Breast epithelium (tissue), 4 donors: ENCODE results near the gene IFITM1. TPM values are rescaled to one million over a fixed set of nuclear protein-coding genes. Genes with fewer than 3 reads are reported as not detected.

Experiments
- DNase-seq, 2 donors: peaks; one replicate each; pipeline ENCODE4 v3.0.0-alpha.2; 2019; ENCODE audit warnings: low spot score in 2 of 2
- H3K27ac ChIP-seq, 2 donors: fragments of 200-600 bp; sonication (generic) in 1 of 2; one replicate each; pipeline ENCODE4 v1.5.1; 2016 to 2019; ENCODE audit warnings: mild to moderate bottlenecking in 1 of 2
- H3K27me3 ChIP-seq, 2 donors: fragments of 200-600 bp; sonication (generic) in 1 of 2; one replicate each; pipeline versions ENCODE4 v1.5.1 to v1.6.0; 2017 to 2019; ENCODE audit warnings: control low read depth in 1 of 2, mild to moderate bottlenecking in 1 of 2
- H3K36me3 ChIP-seq: fragments of 200-600 bp; one replicate; pipeline ENCODE4 v1.5.1; 2019
- H3K4me1 ChIP-seq, 2 donors: fragments of 200-600 bp; sonication (generic); one replicate each; pipeline ENCODE4 v1.5.1; 2016 to 2019; ENCODE audit warnings: control low read depth in 1 of 2
- H3K4me3 ChIP-seq, 3 donors: fragments of 200-600 bp; sonication (generic); 1 replicate in 2 of 3; 2 replicates in 1 of 3; pipeline ENCODE4 v1.5.1; 2016 to 2019; ENCODE audit warnings: mild to moderate bottlenecking in 3 of 3, moderate library complexity in 2 of 3
- H3K9me3 ChIP-seq, 2 donors: fragments of 200-600 bp; sonication (generic) in 1 of 2; one replicate each; pipeline ENCODE4 v1.5.1; 2016 to 2019; ENCODE audit warnings: control low read depth in 1 of 2
- POLR2A ChIP-seq: fragments of 450-650 bp; IDR thresholded peaks from one replicate; pipeline ENCODE4 v1.6.1; 2016; ENCODE audit warnings: antibody characterized with exemption, mild to moderate bottlenecking, moderate library complexity
- POLR2AphosphoS5 ChIP-seq, 3 donors: sonication (generic); formaldehyde crosslinking; IDR thresholded peaks; one replicate each; pipeline ENCODE4 v1.6.1; 2017; ENCODE audit warnings: antibody characterized with exemption in 3 of 3
- intact Hi-C: fragments of 100-400 bp; cut with DNase I; formaldehyde crosslinking; loops from one replicate; pipeline ENCODE4 v1.15.1; 2023; ENCODE audit warnings: low total_unique reads
- total RNA-seq, 3 donors: library from RNA; depleted of rRNA; stranded (reverse); fragments of >200 nt; gene quantifications; one replicate each; pipeline ENCODE4 v1.1.0, GENCODE V29; 2016
- TF ChIP-seq, protein P1 (sequence below), 3 donors: fragments of 450-650 bp; IDR thresholded peaks; one replicate each; pipeline ENCODE4 v1.5.1; 2016 to 2017; ENCODE audit warnings: antibody characterized with exemption in 3 of 3, mild to moderate bottlenecking in 3 of 3, moderate library complexity in 3 of 3

IFITM1 gene
- total RNA-seq, 3 donors from 2014 or later: 129 to 321 (median 142) TPM

DNA sequence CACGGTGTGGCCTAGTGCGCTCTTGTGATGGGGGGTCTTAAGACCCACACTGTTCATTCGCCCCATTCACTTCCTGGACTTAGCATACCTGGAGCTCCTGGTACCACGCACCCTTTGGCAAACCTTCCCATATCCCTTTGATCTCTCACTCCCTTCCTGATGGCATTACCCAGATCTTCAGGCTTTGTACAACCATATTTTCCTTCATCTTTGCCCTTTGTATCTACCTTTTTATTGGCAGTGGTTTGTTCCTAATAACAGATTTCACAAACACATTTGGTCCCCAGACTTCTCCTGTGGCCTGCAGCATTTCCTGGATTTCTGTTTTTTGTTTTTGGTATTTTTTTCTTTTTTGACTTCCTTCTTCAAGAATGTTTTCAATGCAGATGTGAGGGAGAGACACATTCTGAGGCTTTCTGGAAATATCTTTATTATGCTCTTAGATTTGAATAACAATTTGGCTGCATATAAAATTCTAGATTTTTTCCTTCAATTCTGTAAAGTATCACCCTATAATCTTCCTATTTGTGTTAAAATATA, 22.9 kb downstream of the IFITM1 start:
- TF ChIP-seq POLR2A (no peak), POLR2AphosphoS5 (IDR thresholded peaks at IDR 0.05) (no peak)
- TF ChIP-seq, protein P1, sequence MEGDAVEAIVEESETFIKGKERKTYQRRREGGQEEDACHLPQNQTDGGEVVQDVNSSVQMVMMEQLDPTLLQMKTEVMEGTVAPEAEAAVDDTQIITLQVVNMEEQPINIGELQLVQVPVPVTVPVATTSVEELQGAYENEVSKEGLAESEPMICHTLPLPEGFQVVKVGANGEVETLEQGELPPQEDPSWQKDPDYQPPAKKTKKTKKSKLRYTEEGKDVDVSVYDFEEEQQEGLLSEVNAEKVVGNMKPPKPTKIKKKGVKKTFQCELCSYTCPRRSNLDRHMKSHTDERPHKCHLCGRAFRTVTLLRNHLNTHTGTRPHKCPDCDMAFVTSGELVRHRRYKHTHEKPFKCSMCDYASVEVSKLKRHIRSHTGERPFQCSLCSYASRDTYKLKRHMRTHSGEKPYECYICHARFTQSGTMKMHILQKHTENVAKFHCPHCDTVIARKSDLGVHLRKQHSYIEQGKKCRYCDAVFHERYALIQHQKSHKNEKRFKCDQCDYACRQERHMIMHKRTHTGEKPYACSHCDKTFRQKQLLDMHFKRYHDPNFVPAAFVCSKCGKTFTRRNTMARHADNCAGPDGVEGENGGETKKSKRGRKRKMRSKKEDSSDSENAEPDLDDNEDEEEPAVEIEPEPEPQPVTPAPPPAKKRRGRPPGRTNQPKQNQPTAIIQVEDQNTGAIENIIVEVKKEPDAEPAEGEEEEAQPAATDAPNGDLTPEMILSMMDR (IDR thresholded peaks at IDR 0.05): no peak
- H3K9me3 ChIP-seq: no peaks in the 10 kb centered on the region
- peak overlapping the region; percentile 76 to 79 for H3K27ac ChIP-seq
- intact Hi-C loops: loop anchor here (2.0 kb wide), 1 partner anchor 78 kb away; the partner anchor contains the start of gene SIGIRR
- H3K36me3 ChIP-seq: no peaks in the 10 kb centered on the region
- no peaks in the 10 kb centered on the region for H3K4me1 ChIP-seq
- H3K27me3 ChIP-seq: no peaks in the 10 kb centered on the region
- no peak overlapping the region for H3K4me3 ChIP-seq
- DNase-seq: peak in 1 of 2 donors; percentile 1

- Histone ChIP-seq H3K4me1 (no peaks in the 10 kb centered on the region), H3K27ac (peak overlapping the region in 1 of 2 donors; percentile 48), H3K27me3 (no peaks in the 10 kb centered on the region), H3K36me3 (no peaks in the 10 kb centered on the region), H3K4me3 (no peak overlapping the region), H3K9me3 (no peaks in the 10 kb centered on the region)
- intact Hi-C loops: loop anchor here (2.0 kb wide), 1 partner anchor 77 kb away; the partner anchor contains the start of gene SIGIRR
- TF ChIP-seq, protein P1 (IDR thresholded peaks at IDR 0.05): no peak
- TF ChIP-seq POLR2AphosphoS5 (IDR thresholded peaks at IDR 0.05): no peak
- no peak for TF ChIP-seq POLR2A
- DNase-seq: peak in 1 of 2 donors; percentile 27
Measured at GRCh38 chr11:337711-338110, 23.9 kb downstream of the IFITM1 start.

GRCh38 chr11:339963-340362, 26.1 kb downstream of the IFITM1 start:
- DNase-seq: no peak
- no peaks in the 10 kb centered on the region for H3K36me3 ChIP-seq
- no peaks in the 10 kb centered on the region for H3K27me3 ChIP-seq
- TF ChIP-seq POLR2AphosphoS5 (IDR thresholded peaks at IDR 0.05): no peak
- TF ChIP-seq, protein P1 (IDR thresholded peaks at IDR 0.05): no peak
- TF ChIP-seq POLR2A: no peak
- no peak overlapping the region for H3K27ac ChIP-seq
- intact Hi-C loops: no loop called here
- no peaks in the 10 kb centered on the region for H3K4me1 ChIP-seq
- no peak overlapping the region for H3K4me3 ChIP-seq
- no peaks in the 10 kb centered on the region for H3K9me3 ChIP-seq

GRCh38 chr11:340539-341512, 27.0 kb downstream of the IFITM1 start:
- H3K4me1 ChIP-seq: no peaks in the 10 kb centered on the region
- no peak for DNase-seq
- H3K9me3 ChIP-seq: no peaks in the 10 kb centered on the region
- H3K27ac ChIP-seq: no peak overlapping the region
- H3K4me3 ChIP-seq: no peak overlapping the region
- no peak for TF ChIP-seq POLR2AphosphoS5 (IDR thresholded peaks at IDR 0.05)
- TF ChIP-seq, protein P1 (IDR thresholded peaks at IDR 0.05): no peak
- no peak for TF ChIP-seq POLR2A
- intact Hi-C loops: no loop called here
- no peaks in the 10 kb centered on the region for H3K27me3 ChIP-seq
- no peaks in the 10 kb centered on the region for H3K36me3 ChIP-seq

- H3K4me1 ChIP-seq: no peaks in the 10 kb centered on the region
- DNase-seq: peak in 1 of 2 donors; percentile 3
- H3K9me3 ChIP-seq: no peaks in the 10 kb centered on the region
- H3K27me3 ChIP-seq: no peaks in the 10 kb centered on the region
- TF ChIP-seq POLR2AphosphoS5 (IDR thresholded peaks at IDR 0.05): no peak
- TF ChIP-seq POLR2A: no peak
- TF ChIP-seq, protein P1 (IDR thresholded peaks at IDR 0.05): no peak
- intact Hi-C loops: no loop called here
- no peaks in the 10 kb centered on the region for H3K36me3 ChIP-seq
- H3K4me3 ChIP-seq: no peak overlapping the region
- H3K27ac ChIP-seq: peak overlapping the region; percentile 20 to 65
Measured at GRCh38 chr11:342328-342727, 28.5 kb downstream of the IFITM1 start.
